ENCODE measurements around the gene SPDYE1. TPM values are rescaled to one million over a fixed set of nuclear protein-coding genes. Genes with fewer than 3 reads are reported as not detected.
"Not testable (repeated sequence)": the region's sequence is repeated elsewhere in the genome, so short reads cannot be mapped to it uniquely, and the experiment has no call there.

The SPDYE1 gene
- total RNA-seq, 1 donor from 2014 or later = not detected

DNA sequence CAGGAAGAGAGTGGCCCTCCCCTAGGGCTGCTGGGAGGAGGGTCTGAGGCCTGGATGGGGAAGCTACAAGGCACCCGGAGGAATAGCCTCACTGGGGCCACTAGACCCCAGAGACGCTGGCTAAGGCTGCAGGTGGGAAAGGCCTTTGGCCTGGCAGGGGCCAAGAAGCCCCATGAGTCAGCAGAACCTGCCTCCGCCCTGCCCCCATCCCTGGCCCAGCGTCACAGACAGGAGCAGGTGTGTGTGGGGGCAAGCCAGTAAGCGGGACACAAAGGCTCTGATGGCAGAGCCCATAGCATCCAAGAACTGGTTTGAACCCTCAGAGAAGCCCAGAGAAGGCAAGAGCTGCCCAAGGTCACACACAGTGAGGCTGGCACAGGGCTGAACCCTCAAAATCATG lies 27.0 kb upstream of the SPDYE1 start:
- H3K27me3 ChIP-seq (ENCODE audit: control insufficient read depth, insufficient read depth, low read length); DNase-seq (ENCODE audit: low read depth); H3K4me3 ChIP-seq (ENCODE audit: low read depth, low read length); H3K36me3 ChIP-seq (ENCODE audit: control insufficient read depth, insufficient read depth, low read length): not testable (repeated sequence)

DNA sequence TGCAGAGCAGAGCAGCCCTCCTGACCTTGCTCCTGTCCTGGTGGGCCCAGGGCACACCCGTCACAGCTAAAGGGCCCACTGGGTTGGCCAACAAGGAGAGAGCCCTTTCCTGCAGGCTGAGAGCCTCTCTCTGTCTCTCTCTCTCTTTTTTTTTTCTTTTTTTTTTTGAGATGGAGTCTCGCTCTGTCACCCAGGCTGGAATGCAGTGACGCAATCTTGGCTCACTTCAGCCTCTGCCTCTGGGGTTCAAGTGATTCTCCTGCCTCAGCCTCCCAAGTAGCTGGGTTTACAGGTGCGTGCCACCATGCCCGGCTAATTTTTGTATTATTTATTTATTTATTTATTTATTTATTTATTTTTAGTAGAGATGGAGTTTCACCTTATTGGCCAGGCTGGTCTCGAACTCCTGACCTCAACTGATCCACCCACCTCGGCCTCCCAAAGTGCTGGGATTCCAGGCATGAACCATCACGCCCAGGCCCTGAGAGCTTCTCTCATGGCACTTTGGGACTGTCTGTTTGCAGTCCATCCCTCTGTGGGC lies 23.6 kb upstream of the SPDYE1 start:
- not testable (repeated sequence) for DNase-seq (ENCODE audit: low read depth); H3K36me3 ChIP-seq (ENCODE audit: control insufficient read depth, insufficient read depth, low read length); H3K27me3 ChIP-seq (ENCODE audit: control insufficient read depth, insufficient read depth, low read length); H3K4me3 ChIP-seq (ENCODE audit: low read depth, low read length)

DNA sequence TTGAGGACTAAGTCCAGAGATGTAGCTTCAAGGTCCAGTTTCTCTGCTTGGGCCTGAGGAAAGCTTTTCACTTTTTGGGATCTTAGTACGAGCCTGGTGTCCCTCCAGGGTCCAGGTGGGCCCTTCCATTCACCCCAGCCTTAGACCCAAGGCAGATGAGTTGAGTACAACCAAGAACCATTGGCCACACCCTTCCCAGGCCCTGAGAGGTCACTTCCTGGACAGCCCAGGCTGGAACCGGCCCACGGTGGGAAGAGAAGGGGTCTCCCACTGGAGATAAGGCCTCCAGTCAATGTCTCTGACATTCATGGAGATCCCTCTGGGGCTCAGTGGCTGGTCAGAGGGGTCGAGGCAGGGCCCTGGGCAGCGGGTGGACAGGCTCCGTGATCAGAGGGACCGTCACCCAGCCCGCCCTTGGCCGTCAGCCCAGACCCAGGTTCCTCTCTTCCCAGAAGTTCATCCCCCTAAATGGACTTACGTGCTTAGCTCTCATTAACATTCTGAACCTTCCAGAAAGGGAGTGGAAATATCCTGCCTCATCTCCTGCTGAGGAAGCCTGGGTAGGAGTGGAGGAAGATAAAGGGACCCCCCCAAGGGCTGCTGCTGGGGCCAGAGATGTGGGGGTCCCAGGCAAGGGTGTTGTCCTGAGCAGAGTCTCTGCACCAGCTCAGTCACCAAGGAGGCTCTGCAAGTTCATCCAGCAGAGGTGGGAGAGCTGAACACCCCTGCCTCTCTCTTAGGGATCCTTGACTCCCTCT lies 22.8 kb upstream of the SPDYE1 start:
- not testable (repeated sequence) for H3K36me3 ChIP-seq (ENCODE audit: control insufficient read depth, insufficient read depth, low read length); H3K27me3 ChIP-seq (ENCODE audit: control insufficient read depth, insufficient read depth, low read length); H3K4me3 ChIP-seq (ENCODE audit: low read depth, low read length); DNase-seq (ENCODE audit: low read depth)

DNA sequence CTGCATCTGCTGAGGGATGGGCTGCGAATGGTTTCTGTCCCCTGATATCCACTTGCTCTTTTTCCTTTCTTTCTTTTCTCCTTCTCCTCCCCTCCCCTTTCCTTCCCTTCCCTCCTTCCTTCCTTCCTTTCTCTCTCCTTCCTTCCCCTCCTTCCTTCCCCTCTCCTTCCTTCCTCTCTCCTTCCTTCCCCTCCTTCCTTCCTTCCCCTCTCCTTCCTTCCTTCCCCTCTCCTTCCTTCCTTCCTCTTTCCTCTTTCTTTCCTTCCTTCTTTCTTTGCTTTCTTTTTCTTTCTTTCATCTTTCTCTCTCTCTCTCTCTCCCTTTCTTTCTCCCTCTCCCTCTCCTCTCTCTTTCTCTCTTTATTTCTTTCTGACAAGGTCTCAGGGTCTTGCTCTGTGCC lies 20.2 kb upstream of the SPDYE1 start:
- Histone ChIP-seq H3K4me3 (ENCODE audit: low read depth, low read length) (no peak overlapping the region), H3K36me3 (ENCODE audit: control insufficient read depth, insufficient read depth, low read length) (no peaks in the 10 kb centered on the region), H3K27me3 (ENCODE audit: control insufficient read depth, insufficient read depth, low read length) (no peaks in the 10 kb centered on the region)
- no peak for DNase-seq (ENCODE audit: low read depth)
- TF ChIP-seq, protein P1, sequence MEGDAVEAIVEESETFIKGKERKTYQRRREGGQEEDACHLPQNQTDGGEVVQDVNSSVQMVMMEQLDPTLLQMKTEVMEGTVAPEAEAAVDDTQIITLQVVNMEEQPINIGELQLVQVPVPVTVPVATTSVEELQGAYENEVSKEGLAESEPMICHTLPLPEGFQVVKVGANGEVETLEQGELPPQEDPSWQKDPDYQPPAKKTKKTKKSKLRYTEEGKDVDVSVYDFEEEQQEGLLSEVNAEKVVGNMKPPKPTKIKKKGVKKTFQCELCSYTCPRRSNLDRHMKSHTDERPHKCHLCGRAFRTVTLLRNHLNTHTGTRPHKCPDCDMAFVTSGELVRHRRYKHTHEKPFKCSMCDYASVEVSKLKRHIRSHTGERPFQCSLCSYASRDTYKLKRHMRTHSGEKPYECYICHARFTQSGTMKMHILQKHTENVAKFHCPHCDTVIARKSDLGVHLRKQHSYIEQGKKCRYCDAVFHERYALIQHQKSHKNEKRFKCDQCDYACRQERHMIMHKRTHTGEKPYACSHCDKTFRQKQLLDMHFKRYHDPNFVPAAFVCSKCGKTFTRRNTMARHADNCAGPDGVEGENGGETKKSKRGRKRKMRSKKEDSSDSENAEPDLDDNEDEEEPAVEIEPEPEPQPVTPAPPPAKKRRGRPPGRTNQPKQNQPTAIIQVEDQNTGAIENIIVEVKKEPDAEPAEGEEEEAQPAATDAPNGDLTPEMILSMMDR (IDR thresholded peaks at IDR 0.05; ENCODE audit: insufficient read depth, low read length, poor library complexity, severe bottlenecking) = no peak

DNA sequence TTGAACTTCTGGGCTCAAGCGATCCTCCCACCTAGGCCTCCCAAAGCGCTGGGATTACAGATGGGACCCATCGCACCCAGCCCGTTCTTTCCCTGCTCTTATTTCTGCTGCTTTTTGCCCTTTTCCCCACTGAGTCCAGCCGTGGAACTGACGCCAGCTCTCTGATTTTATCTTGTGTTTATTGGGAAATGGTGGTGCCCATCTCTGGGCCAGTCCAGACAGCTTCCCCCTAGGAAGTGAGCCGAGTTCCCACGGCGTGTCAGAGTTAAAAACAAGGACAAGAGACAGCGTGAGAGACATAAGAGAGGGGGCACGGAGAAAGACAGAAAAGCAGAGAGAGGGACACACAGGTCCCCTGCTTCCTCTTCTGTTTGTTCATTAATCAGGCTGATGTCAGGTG lies 19.6 kb upstream of the SPDYE1 start:
- not testable (repeated sequence) for H3K27me3 ChIP-seq (ENCODE audit: control insufficient read depth, insufficient read depth, low read length); H3K36me3 ChIP-seq (ENCODE audit: control insufficient read depth, insufficient read depth, low read length); H3K4me3 ChIP-seq (ENCODE audit: low read depth, low read length); DNase-seq (ENCODE audit: low read depth)

DNA sequence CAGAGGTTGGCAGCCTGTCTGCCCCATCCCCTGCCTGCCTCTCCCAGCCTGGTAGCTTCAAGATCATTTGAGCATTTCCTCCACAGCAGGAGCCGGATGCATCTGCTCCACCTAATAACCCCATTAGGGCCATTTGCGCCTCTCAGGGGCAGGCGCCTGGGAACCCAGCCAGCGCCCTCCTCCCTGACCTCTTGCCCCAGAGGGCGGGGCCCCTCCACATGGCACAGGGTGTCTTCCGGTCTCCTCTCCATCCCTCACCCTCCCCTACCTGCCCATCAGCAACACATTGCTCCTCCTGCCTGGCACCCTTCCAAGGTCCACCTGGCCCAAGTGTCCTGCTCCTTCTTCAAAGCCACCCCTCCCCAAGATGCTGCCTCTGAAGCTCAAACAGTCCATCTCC lies 14.8 kb upstream of the SPDYE1 start:
- H3K36me3 ChIP-seq (ENCODE audit: control insufficient read depth, insufficient read depth, low read length); H3K27me3 ChIP-seq (ENCODE audit: control insufficient read depth, insufficient read depth, low read length); H3K4me3 ChIP-seq (ENCODE audit: low read depth, low read length); DNase-seq (ENCODE audit: low read depth): not testable (repeated sequence)

DNA sequence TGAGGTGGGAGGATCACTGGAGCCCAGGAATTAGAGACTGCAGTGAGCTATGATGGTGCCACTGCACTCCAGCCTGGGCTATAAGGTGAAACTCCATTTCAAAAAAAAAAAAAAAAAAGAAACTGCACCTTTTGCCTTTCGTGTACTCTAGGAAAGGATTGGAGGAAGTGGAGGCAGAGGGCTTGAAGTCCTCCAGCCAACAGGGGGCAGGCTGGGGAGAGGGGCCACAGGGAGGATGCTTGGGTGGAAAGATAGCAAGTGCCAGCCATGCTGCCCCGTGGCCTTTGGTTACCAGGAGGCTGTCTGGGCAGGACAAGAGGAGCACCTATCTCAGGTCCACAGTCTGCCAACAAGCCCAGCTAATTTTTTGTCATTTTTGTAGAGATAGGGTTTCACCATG lies 14.0 kb upstream of the SPDYE1 start:
- H3K36me3 ChIP-seq (ENCODE audit: control insufficient read depth, insufficient read depth, low read length); H3K4me3 ChIP-seq (ENCODE audit: low read depth, low read length); H3K27me3 ChIP-seq (ENCODE audit: control insufficient read depth, insufficient read depth, low read length); DNase-seq (ENCODE audit: low read depth): not testable (repeated sequence)

DNA sequence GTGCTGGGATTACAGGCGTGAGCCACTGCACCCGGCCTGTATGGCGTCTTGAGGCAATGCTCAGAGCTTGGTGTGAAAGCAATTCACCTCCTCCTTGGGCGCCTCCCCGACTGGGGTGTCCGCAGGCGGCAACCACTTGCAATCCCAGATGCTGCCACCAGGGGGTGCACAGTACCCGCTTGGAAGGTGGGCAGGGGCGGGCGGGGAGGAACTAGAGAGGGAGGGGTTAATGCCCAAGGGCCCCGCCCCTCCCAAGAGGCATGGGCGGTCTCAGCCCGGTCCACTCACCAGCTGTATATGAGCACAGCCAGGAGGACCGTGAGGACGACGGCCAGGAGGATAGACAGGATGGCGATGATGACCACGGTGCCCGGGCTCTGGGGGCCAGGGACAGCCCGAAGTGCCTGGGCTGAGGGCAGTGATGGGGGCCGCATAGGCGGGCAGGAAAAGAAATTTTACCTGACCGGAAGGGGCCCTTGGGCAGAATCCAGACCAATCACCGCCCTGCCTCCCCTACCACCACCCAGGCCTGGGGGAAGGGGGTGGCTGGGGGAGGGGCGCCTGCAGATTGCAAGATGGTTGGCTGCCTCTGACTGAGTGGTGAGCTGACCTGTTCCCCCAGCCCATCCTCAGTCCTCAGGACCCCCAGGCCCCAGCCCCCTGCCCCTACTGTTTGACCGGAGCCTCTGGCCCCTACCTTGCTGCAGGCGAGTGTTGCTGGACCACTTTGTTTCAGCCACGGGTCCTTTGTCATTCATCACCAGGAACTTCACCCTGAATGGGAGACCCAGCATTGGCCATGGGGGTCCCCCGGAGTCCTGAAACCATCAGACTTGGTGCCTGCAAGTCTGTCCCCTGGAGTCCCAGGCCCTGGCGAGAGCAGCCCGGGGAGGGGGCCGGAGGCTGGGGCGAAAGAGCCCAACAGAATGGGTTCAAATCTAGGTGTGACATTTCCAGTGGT lies 11.5 kb upstream of the SPDYE1 start:
- peak overlapping the region; percentile 6 for H3K4me3 ChIP-seq (ENCODE audit: low read depth, low read length)
- not testable (repeated sequence) for H3K27me3 ChIP-seq (ENCODE audit: control insufficient read depth, insufficient read depth, low read length); H3K36me3 ChIP-seq (ENCODE audit: control insufficient read depth, insufficient read depth, low read length)
- TF ChIP-seq, protein P1 (IDR thresholded peaks at IDR 0.05; ENCODE audit: insufficient read depth, low read length, poor library complexity, severe bottlenecking) = peak; percentile 55
- peak; percentile 5 for DNase-seq (ENCODE audit: low read depth)

DNA sequence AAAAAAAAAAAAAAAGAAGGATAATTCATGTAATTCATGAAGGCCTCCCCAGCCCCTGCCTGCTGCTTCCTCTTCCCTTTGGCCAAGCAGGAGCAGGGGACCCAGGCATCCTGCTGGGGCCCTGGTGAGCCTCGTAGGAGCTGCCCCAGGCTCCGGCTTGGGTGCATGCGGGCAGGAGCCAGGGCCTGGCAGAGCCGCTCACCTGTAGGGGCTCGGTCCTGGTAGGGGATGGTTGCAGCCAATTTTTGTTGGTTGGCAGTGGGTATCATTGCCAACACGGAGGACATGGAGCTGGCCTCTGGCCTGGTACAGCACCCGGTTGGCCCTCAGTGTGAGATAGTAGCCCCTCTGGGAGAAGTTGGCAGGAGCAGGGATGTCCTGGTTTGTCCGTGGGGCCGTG lies 10.2 kb upstream of the SPDYE1 start:
- not testable (repeated sequence) for H3K36me3 ChIP-seq (ENCODE audit: control insufficient read depth, insufficient read depth, low read length); H3K27me3 ChIP-seq (ENCODE audit: control insufficient read depth, insufficient read depth, low read length); H3K4me3 ChIP-seq (ENCODE audit: low read depth, low read length); DNase-seq (ENCODE audit: low read depth)

DNA sequence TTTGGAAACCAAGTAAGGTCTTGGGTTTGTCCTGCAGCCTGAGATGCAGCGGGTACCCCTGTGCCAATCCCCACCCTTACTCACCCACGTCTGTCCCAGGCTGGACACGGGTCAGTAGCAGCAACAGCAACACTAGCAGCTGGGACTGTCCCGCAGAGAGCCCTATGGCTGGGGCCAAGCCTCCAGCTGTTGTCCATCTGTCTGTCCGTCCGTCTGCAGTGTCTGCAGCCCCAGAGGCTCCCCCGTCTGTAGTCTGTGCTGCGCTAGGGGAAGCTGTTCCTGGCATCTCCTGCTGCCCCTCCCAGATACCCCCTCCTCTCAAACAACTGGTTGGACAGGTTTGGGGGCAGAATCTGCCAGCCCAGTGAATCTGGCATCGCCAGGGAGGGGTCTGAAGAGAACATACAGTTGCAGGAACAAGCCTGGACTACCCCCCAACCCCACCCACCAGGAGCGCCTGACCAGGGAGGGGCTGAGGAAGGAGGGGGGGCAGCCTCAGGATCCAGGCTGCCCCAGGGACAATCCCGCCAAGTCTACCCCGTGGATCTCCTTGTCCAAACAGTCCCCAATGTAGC lies 7.6 kb upstream of the SPDYE1 start:
- H3K36me3 ChIP-seq (ENCODE audit: control insufficient read depth, insufficient read depth, low read length); H3K4me3 ChIP-seq (ENCODE audit: low read depth, low read length): not testable (repeated sequence)

DNA sequence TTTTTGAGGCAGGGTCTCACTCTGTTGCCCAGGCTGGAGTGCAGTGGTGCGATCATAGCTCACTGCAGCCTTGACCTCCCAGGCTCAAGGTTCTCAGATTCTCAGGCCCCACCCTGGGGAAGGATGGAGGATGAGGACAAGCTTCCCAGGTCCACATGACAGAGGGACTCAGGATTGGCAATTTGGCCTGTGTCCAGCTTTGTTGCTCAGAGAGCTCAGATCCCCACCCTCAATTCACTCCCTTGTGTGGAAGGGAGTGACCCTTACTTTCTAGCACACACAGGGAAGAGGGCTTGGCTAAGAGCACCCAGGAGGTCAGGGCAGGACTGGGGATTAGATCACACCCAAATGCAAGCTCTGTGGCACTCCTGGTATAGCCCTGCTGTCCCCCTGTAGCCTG lies 6.9 kb upstream of the SPDYE1 start:
- H3K36me3 ChIP-seq (ENCODE audit: control insufficient read depth, insufficient read depth, low read length); H3K4me3 ChIP-seq (ENCODE audit: low read depth, low read length); H3K27me3 ChIP-seq (ENCODE audit: control insufficient read depth, insufficient read depth, low read length); DNase-seq (ENCODE audit: low read depth): not testable (repeated sequence)

More for the DNA sequence above, 7.6 kb upstream of the SPDYE1 start:
- not testable (repeated sequence) for H3K27me3 ChIP-seq (ENCODE audit: control insufficient read depth, insufficient read depth, low read length); DNase-seq (ENCODE audit: low read depth)

DNA sequence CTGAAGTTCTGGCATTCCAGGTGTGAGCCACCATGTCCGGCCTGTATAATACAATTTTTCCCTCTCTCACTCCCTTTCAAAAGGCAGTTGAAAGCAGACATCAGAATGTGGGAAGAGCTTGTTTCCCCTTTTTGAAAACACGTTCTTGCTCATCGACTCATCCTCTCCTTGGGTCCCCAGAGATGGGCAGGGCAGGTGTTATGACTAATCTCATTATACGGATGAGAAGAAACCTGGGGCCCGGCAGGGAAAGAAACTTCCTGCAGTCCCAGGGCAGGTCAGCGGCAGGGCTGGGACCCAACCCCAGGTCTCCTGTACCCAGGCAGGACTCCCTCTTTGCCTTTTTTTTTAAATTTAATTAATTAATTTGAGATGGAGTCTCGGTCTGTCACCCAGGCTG lies 4.8 kb upstream of the SPDYE1 start:
- H3K27me3 ChIP-seq (ENCODE audit: control insufficient read depth, insufficient read depth, low read length); H3K4me3 ChIP-seq (ENCODE audit: low read depth, low read length); H3K36me3 ChIP-seq (ENCODE audit: control insufficient read depth, insufficient read depth, low read length): not testable (repeated sequence)
- DNase-seq (ENCODE audit: low read depth) = peak; percentile 77

All from kidney epithelial cell (primary cell).